IMR-90 (cell line): ENCODE results near the gene KIF1A. TPM values are rescaled to one million over a fixed set of nuclear protein-coding genes. Genes with fewer than 3 reads are reported as not detected.

Experiments used
- ATAC-seq: fragments of 200-7000 bp; cut with Tn5 transposase; 2 replicates; pipeline ENCODE4 v1.9.1; 2020; ENCODE audit warnings: low read depth, mild to moderate bottlenecking, moderate library complexity
- BruUV-seq: library from RNA; stranded (reverse); fragments of 400-500 nt; replicated peaks from 2 replicates; lab custom pipeline; 2021; lab: Mats Ljungman, UMichigan
- CTCF ChIA-PET: fragments of 300-600 bp; formaldehyde crosslinking; extraction: SDS; loops from one replicate; lab custom pipeline; 2021; ENCODE audit warnings: antibody characterized with exemption; lab: Yijun Ruan, JAX
- POLR2A ChIA-PET: fragments of 300-600 bp; sonication (Branson Sonifier 250); formaldehyde crosslinking; loops from one replicate; lab custom pipeline; 2022; ENCODE audit warnings: antibody characterized with exemption; ENCODE audit not compliant: unreplicated experiment; lab: Charles Lee
- DNase-seq: peaks from one replicate; pipeline ENCODE4 v3.0.0; 2013
- H2AFZ ChIP-seq: replicated peaks from 2 replicates; pipeline ENCODE3; 2013; ENCODE audit warnings: low read length, mild to moderate bottlenecking; ENCODE audit not compliant: poor library complexity
- H2AK5ac ChIP-seq: 2 replicates; pipeline ENCODE4 v1.6.1; 2013; ENCODE audit warnings: low read depth, low read length, inconsistent platforms
- H2AK9ac ChIP-seq: replicated peaks from 2 replicates; pipeline ENCODE3; 2013; ENCODE audit warnings: mild to moderate bottlenecking, low read depth, low read length, moderate library complexity; ENCODE audit not compliant: poor library complexity
- H2BK120ac ChIP-seq: 2 replicates; pipeline ENCODE4 v1.6.1; 2013; ENCODE audit warnings: low read depth, low read length, inconsistent platforms
- H2BK15ac ChIP-seq: 3 replicates; pipeline ENCODE4 v1.6.1; 2013; ENCODE audit warnings: low read depth, low read length, inconsistent platforms
- H2BK20ac ChIP-seq: 2 replicates; pipeline ENCODE4 v1.6.1; 2013; ENCODE audit warnings: low read depth, mild to moderate bottlenecking, inconsistent platforms, low read length, moderate library complexity
- H2BK5ac ChIP-seq: 2 replicates; pipeline ENCODE4 v1.6.1; 2013; ENCODE audit warnings: mild to moderate bottlenecking, low read depth, low read length, inconsistent platforms; ENCODE audit not compliant: poor library complexity, severe bottlenecking
- H3K14ac ChIP-seq: replicated peaks from 2 replicates; pipeline ENCODE4 v1.6.1; 2013; ENCODE audit warnings: low read depth, low read length, inconsistent platforms
- H3K18ac ChIP-seq: 2 replicates; pipeline ENCODE4 v1.6.1; 2013; ENCODE audit warnings: low read depth, low read length, control low read depth
- H3K23ac ChIP-seq: 2 replicates; pipeline ENCODE4 v1.6.1; 2013; ENCODE audit warnings: low read depth, low read length, inconsistent platforms
- H3K27ac ChIP-seq: 2 replicates; pipeline ENCODE4 v1.5.1; 2013; ENCODE audit warnings: mild to moderate bottlenecking, control low read depth, low read length; ENCODE audit not compliant: insufficient read depth
- H3K27me3 ChIP-seq: 2 replicates; pipeline ENCODE4 v1.6.1; 2013; ENCODE audit warnings: low read length; ENCODE audit not compliant: control insufficient read depth, insufficient read depth
- H3K36me3 ChIP-seq: 2 replicates; pipeline ENCODE4 v1.6.1; 2013; ENCODE audit warnings: low read length, mixed read lengths; ENCODE audit not compliant: control insufficient read depth, insufficient read depth
- H3K4ac ChIP-seq: 2 replicates; pipeline ENCODE4 v1.6.1; 2013; ENCODE audit warnings: low read depth, low read length, inconsistent platforms
- H3K4me1 ChIP-seq: 2 replicates; pipeline ENCODE4 v1.6.1; 2013; ENCODE audit warnings: low read length, mixed read lengths; ENCODE audit not compliant: control insufficient read depth, insufficient read depth
- H3K4me2 ChIP-seq: 2 replicates; pipeline ENCODE4 v1.6.1; 2013; ENCODE audit warnings: low read depth, mild to moderate bottlenecking, control low read depth, low read length, moderate library complexity
- H3K4me3 ChIP-seq: 2 replicates; pipeline ENCODE4 v1.5.1; 2013; ENCODE audit warnings: low read depth, mild to moderate bottlenecking, control low read depth, low read length, moderate library complexity; ENCODE audit not compliant: insufficient read depth
- H3K56ac ChIP-seq: 2 replicates; pipeline ENCODE4 v1.6.1; 2013; ENCODE audit warnings: low read length, inconsistent platforms; ENCODE audit not compliant: insufficient read depth; ENCODE audit errors: extremely low read depth
- H3K79me1 ChIP-seq, 2 experiments: 2 replicates each; pipeline ENCODE4 v1.6.1; 2013; ENCODE audit warnings: low read length in 2 of 2, inconsistent platforms in 1 of 2, low read depth in 1 of 2
- H3K9ac ChIP-seq: 2 replicates; pipeline ENCODE4 v1.6.1; 2013; ENCODE audit warnings: low read depth, low read length, control low read depth
- H3K9me1 ChIP-seq: 2 replicates; pipeline ENCODE4 v1.6.1; 2013; ENCODE audit warnings: low read length, inconsistent platforms; ENCODE audit not compliant: insufficient read depth
- H3K9me3 ChIP-seq: 2 replicates; pipeline ENCODE4 v1.6.1; 2013; ENCODE audit warnings: low read length; ENCODE audit not compliant: control insufficient read depth, insufficient read depth
- H4K20me1 ChIP-seq: 2 replicates; pipeline ENCODE4 v1.6.1; 2013; ENCODE audit warnings: low read length, inconsistent platforms; ENCODE audit not compliant: insufficient read depth
- H4K5ac ChIP-seq: 2 replicates; pipeline ENCODE4 v1.6.1; 2013; ENCODE audit warnings: mild to moderate bottlenecking, low read depth, low read length, control low read depth
- H4K8ac ChIP-seq, 2 experiments: 2 replicates each; pipeline ENCODE4 v1.6.1; 2013; ENCODE audit warnings: low read depth in 2 of 2, low read length in 2 of 2, control low read depth in 1 of 2, inconsistent platforms in 1 of 2
- H4K91ac ChIP-seq: 2 replicates; pipeline ENCODE4 v1.6.1; 2013; ENCODE audit warnings: low read depth, low read length, inconsistent platforms; ENCODE audit not compliant: insufficient read depth
- CTCF ChIP-seq: conservative IDR thresholded peaks from 2 replicates; pipeline ENCODE4 v1.5.1; 2012; ENCODE audit warnings: mild to moderate bottlenecking, low read depth, low read length, improper control_type of control experiment
- ELK1 ChIP-seq: fragments of 150-350 bp; IDR thresholded peaks from 2 replicates; pipeline ENCODE4 v1.6.1; 2016; ENCODE audit warnings: low read depth, mild to moderate bottlenecking, low read length, moderate library complexity, borderline replicate concordance
- FOS ChIP-seq: fragments of 150-350 bp; IDR thresholded peaks from 2 replicates; pipeline ENCODE4 v1.6.1; 2016; ENCODE audit warnings: low read depth, low read length
- MXI1 ChIP-seq: IDR thresholded peaks from 2 replicates; pipeline ENCODE4 v1.6.1; 2012; ENCODE audit warnings: low read depth, mild to moderate bottlenecking, low read length, moderate library complexity, borderline replicate concordance
- POLR2A ChIP-seq: IDR thresholded peaks from 2 replicates; pipeline ENCODE4 v1.6.1; 2012; ENCODE audit warnings: mild to moderate bottlenecking, low read depth, low read length
- RFX5 ChIP-seq: IDR thresholded peaks from 2 replicates; pipeline ENCODE4 v1.8.0; 2012; ENCODE audit warnings: low read depth, mild to moderate bottlenecking, low read length, moderate library complexity
- USF2 ChIP-seq: fragments of 150-350 bp; IDR thresholded peaks from 2 replicates; pipeline ENCODE4 v1.6.1; 2017; ENCODE audit warnings: mild to moderate bottlenecking, antibody characterized with exemption, low read length, low read depth
- WGBS, 2 experiments: methylation state at CpG; one replicate each; pipeline versions ENCODE4 v1.1.5 to v1.1.7; 2013; ENCODE audit warnings: missing lambda C conversion rate in 2 of 2; ENCODE audit not compliant: insufficient read length in 1 of 2; ENCODE audit errors: extremely low coverage in 2 of 2; 5-methylcytosine and 5-hydroxymethylcytosine counted together
- dilution Hi-C: fragments of 300-500 bp; cut with HindIII; formaldehyde crosslinking; loops from one replicate; pipeline ENCODE4 v1.14.3; 2018; ENCODE audit warnings: low sequenced_read_pairs; ENCODE audit not compliant: unreplicated experiment
- in situ Hi-C: fragments of 300-500 bp; cut with MboI; formaldehyde crosslinking; loops from 3 replicates; pipeline ENCODE4 v1.14.3; 2019; ENCODE audit warnings: low sequenced_read_pairs, inconsistent platforms, mixed read lengths
- intact Hi-C: fragments of 100-400 bp; cut with micrococcal nuclease; formaldehyde crosslinking; loops from 2 replicates; pipeline ENCODE4 v1.10.0; 2022
- polyA plus RNA-seq, 3 experiments: library from polyadenylated mRNA; depleted of rRNA; stranded (reverse); fragments of >200 nt; gene quantifications; 2 replicates each; pipeline ENCODE4 v1.2.3, GENCODE V29; 2012; ENCODE audit warnings: low replicate concordance in 1 of 3
- total RNA-seq: library from RNA; depleted of rRNA; stranded (reverse); fragments of >200 nt; gene quantifications from 2 replicates; pipeline ENCODE4 v1.2.3, GENCODE V29; 2012

KIF1A gene
- total and polyA plus RNA-seq, 2 of the 4 experiments (the other 2 are of a cell fraction): under 0.01 TPM; not detected in 1

GRCh38 chr2:240664622-240665021, 155.4 kb downstream of the KIF1A start:
- Histone ChIP-seq H3K14ac (no peak overlapping the region), H3K4ac (no peak overlapping the region), H3K56ac (no peak overlapping the region), H2AK5ac (no peak overlapping the region), H4K20me1 (no peaks in the 10 kb centered on the region), H2AFZ (no peak overlapping the region), H3K27me3 (peaks cover 8% of the 10 kb centered on the region), H3K4me3 (no peak overlapping the region), H3K9ac (no peak overlapping the region), H3K79me1 (no peaks in the 10 kb centered on the region), H2BK20ac (no peak overlapping the region), H3K9me3 (peaks cover 3% of the 10 kb centered on the region; the same call in 1 of the 2 replicates), H4K5ac (no peak overlapping the region), H3K27ac (no peak overlapping the region), H3K9me1 (no peaks in the 10 kb centered on the region), H2BK120ac (no peak overlapping the region), H2BK5ac (no peak overlapping the region), H3K23ac (no peak overlapping the region), H2BK15ac (no peak overlapping the region), H2AK9ac (no peak overlapping the region), H3K4me1 (no peaks in the 10 kb centered on the region), H4K91ac (no peak overlapping the region), H4K8ac (no peak overlapping the region), H3K4me2 (no peak overlapping the region), H3K18ac (no peak overlapping the region), H3K36me3 (no peaks in the 10 kb centered on the region)
- in situ Hi-C loops (no loop called here), dilution Hi-C loops (no loop called here), intact Hi-C loops (loop anchor here (10.0 kb wide), 1 partner anchor 140 kb away; no protein-coding TSS in a partner anchor)
- ChIA-PET POLR2A (no interaction called here), CTCF (no interaction called here)
- no peak for TF ChIP-seq USF2
- no peak for TF ChIP-seq MXI1
- TF ChIP-seq RFX5: no peak
- TF ChIP-seq ELK1: no peak
- no peak for TF ChIP-seq POLR2A
- TF ChIP-seq CTCF: no peak
- TF ChIP-seq FOS: no peak
- no peak for ATAC-seq
- no peak for DNase-seq
- WGBS, 2 experiments: no CpG with 5 or more reads among the region's 1 CpG
- BruUV-seq: no TSS peak
